Hematopoietic multipotent progenitor cell (in vitro differentiated cells): ENCODE measurements around the gene NRGN. TPM values are rescaled to one million over a fixed set of nuclear protein-coding genes. Genes with fewer than 3 reads are reported as not detected.

Experiments used
- DNase-seq, 3 donors: peaks; one replicate each; pipeline ENCODE4 v3.0.0-alpha.2; 2011 to 2015; ENCODE audit warnings: low read depth in 2 of 3, low spot score in 2 of 3
- total RNA-seq: library from RNA; depleted of rRNA; stranded (reverse); fragments of >200 nt; gene quantifications from one replicate; pipeline ENCODE4 v1.2.3, GENCODE V29; 2012

NRGN gene
- 5.1 TPM for total RNA-seq

- peak in 2 of 3 donors; percentile 82 to 87 for DNase-seq
Observed at GRCh38 chr11:124739479-124740276, at the start of gene NRGN. Gene NRGN, plus strand, starts transcription at chr11:124739942. Its CDS starts 143 bp downstream, at chr11:124740085.

GRCh38 chr11:124693142-124693541 lies 46.6 kb upstream of the NRGN start:
- DNase-seq, result no peak

GRCh38 chr11:124699547-124699946 lies 40.2 kb upstream of the NRGN start:
- DNase-seq, result no peak

- no peak for DNase-seq
Observed at GRCh38 chr11:124700028-124700427, 39.7 kb upstream of the NRGN start.

GRCh38 chr11:124707829-124708228 lies 31.9 kb upstream of the NRGN start:
- DNase-seq, result no peak

GRCh38 chr11:124712392-124712791 lies 27.4 kb upstream of the NRGN start:
- DNase-seq, result no peak

- DNase-seq, result peak in 2 of 3 donors; percentile 66 to 92
Observed at GRCh38 chr11:124716591-124716990, 23.2 kb upstream of the NRGN start.

- no peak for DNase-seq
Observed at GRCh38 chr11:124717421-124717785, 22.3 kb upstream of the NRGN start.

- DNase-seq, result peak in 2 of 3 donors; percentile 41 to 46
Observed at GRCh38 chr11:124717786-124718651, 21.7 kb upstream of the NRGN start.

- DNase-seq, result no peak
Observed at GRCh38 chr11:124718801-124719200, 20.9 kb upstream of the NRGN start.

GRCh38 chr11:124719534-124719933 lies 20.2 kb upstream of the NRGN start:
- DNase-seq, result no peak

GRCh38 chr11:124722176-124722575 lies 17.6 kb upstream of the NRGN start:
- no peak for DNase-seq

- peak in 1 of 3 donors; percentile 25 for DNase-seq
Observed at GRCh38 chr11:124724979-124725718, 14.6 kb upstream of the NRGN start.

GRCh38 chr11:124725719-124726105 lies 14.0 kb upstream of the NRGN start:
- peak in 1 of 3 donors; percentile 35 for DNase-seq

GRCh38 chr11:124727474-124727873 lies 12.3 kb upstream of the NRGN start:
- no peak for DNase-seq

- DNase-seq, result no peak
Observed at GRCh38 chr11:124728134-124728533, 11.6 kb upstream of the NRGN start.

- no peak for DNase-seq
Observed at GRCh38 chr11:124729571-124729970, 10.2 kb upstream of the NRGN start.

GRCh38 chr11:124732230-124732629 lies 7.5 kb upstream of the NRGN start:
- peak in 1 of 3 donors; percentile 36 for DNase-seq

- peak in 1 of 3 donors; percentile 44 for DNase-seq
Observed at GRCh38 chr11:124736736-124737135, 3.0 kb upstream of the NRGN start.

GRCh38 chr11:124737638-124738305 lies 2.0 kb upstream of the NRGN start:
- DNase-seq, result no peak
